Raji (cell line): ENCODE data around the gene TMEM185A.
A peak's percentile ranks its signal among the peaks of the same experiment; 100 is the strongest.

ENCODE experiments used
- POLR2A ChIP-seq: IDR thresholded peaks from 2 replicates; pipeline ENCODE4 v1.6.1; 2011; ENCODE audit warnings: low read depth, low read length, control low read depth; ENCODE audit not compliant: insufficient read depth

Gene TMEM185A

DNA sequence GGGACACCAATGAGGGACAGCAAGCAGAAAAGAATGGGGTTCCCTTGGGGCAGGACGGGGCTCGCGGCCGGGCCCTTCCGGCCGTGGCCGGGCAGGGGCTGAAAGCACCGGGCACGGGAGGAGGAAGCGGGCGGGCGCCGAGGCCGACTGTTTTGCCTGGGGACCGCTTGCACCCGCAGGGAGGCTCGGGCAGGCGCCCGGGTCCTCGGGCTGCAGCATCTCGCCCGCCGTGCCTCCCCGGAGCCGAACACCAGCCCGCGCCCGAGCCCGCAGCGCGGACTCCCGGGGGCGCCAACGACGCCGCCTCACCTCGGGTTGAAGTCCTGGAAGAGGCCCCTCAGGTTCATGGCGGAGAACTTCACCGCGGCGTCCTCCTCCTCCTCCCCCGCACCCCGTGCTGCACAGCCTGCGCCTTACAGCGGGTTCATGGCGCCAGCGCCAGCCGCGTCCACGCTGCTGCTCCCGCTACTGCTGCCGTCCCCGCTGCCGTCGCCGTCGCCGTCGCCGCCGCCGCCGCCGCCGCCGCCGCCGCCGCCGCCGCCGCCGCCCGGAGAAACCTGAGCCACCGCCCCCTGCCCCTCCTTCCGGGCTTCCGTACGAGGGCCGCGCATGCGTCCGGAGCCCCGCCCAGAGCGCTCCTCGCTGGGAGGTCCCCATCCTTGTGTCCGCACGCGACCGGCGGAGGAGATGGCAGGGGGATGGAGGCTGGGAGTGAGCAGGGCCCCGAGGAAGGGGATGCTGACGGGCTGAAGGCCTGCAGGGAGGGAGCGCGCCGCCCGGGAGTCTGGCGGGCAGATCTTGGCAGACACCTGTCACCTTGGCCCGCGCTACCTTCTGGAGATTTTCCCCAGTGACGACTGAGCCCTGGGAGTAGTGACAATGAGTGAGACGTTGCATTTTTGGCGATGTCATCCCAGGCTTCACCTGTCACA, at the start of gene TMEM185A:
Gene TMEM185A (minus strand): TSS at position 559 of the 932 bp plus-strand sequence. CDS start 212 bp downstream, at position 347.
- peak; percentile 78 for TF ChIP-seq POLR2A

DNA sequence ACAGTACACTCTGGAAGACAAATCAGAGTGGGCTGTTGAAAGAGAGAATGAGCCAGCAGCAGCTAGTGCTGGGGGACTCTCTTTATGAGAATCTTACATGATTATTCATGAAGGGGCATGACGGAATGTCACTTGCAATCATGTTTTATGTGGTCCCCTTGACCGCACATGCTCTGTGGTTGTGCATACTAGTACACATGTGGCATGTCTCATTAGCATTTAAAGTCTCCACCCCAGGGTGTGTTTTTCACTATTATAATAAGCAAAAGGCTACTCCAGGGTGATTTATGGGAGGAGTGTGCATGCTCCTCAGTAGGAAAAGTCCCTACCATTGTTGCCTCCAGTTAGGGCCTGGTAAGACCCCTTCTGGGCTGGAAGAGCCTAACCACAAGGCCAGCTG, 49.6 kb upstream of the TMEM185A start:
- no peak for TF ChIP-seq POLR2A

DNA sequence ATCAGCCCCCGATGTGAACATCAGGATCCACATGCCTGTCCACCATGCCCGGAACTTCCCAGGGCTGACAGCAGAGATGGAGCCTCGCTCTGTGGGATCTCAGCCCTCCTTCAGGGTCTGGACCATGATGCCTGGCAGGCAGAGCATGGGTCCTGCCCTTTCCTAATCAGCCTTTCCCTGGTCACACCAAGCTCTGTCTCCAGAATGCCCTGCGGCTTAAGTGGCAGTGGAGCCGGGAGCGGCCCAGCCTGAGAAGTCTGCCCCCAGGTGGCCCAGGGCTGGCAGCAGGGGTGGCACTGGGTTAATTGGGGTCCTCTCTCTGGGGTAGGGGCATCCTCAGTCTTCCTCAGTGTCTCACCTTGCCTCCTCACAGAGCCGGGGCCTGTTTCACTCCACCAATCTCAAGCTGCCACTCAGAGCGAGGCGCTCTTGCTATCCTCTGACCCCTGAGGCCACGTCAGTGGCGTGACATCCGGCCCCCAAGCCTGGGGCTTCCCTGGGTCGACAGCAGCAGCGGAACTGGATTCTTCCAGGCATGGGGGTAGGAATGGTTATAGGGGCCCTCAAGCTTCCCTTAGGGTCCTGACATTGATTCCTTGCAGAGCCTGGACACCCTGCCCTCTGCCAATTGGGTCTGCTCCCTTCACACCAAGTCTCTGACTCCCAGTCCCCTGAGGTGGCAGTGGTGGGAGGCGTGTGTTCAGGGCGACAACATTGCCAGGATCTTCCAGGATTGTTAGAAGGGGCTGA, 20.8 kb upstream of the TMEM185A start:
- TF ChIP-seq POLR2A, result no peak

DNA sequence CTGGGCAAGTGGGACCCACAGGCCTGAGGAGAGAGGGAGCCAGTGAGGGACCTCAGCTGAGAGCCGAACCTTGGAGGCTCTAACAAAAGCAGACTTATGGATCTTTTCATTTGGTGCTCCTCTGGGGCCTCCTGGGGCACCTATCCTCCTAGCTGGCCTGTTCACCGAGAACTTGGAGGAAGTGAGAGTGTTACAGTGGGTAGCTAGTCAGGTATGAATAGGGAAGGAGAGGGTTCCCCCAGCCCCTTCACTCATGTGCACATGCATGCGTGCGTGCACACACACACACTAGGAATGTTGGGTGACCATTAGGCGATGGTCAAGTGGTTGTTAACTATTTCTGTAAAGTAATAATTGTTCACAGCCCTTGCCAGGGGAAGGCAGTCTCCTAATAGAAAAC, 18.6 kb upstream of the TMEM185A start:
- TF ChIP-seq POLR2A, result no peak

DNA sequence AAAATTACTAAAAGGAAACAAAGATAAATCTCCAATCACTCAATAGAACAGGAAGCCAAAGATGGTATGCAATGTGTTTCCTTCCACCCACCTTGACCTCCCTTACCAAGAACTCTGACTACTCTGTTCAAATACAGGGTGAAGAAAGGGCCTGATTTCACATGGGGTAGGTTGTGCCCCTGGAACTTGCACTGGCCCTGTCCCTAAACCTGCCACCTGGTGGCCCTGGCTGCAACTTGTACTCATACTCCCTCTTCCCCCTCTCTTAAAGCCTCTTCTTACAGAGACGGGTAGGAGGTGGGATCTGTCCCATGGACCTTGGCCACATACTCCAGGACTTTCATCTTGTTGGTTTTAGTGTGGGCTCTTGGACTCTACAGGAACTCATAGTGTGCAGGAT, 17.3 kb upstream of the TMEM185A start:
- TF ChIP-seq POLR2A, result no peak

DNA sequence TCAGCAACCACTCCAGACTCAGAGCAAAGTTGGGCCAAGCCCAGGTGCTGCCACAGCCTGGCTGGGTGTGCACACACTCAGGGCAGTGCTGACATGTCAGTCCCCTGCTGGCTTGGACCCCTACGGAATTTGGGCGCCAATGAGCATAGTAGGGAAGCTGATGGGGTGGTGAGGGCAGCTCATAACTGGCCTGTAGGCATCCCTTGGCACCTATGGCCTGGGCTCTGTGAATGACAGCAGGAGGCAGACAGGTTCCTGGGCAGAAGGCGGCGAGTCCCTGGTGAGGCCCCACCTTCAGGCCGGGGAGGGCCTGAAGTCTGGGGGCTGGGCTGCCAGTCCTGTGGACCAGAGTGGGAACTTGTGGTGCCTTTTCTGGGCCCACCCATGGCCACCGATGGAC, 15.9 kb upstream of the TMEM185A start:
- no peak for TF ChIP-seq POLR2A

DNA sequence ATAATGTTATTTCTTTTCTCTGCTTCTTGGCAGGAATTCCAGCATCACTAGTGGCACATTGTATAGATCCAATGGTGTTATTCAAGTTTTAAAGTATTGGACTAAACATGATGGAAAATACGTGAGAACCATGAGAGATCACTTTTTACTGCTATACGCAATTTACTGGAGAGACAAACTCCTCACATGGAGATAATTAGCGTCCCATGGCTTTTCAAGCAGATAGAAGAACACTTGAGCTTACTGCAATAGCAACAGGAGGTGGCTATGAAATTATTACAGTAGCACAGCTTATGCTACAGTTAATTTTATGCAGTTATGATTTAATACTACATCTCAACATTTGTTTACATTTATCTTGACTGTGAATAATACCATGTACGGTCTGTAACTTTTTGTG, 11.9 kb upstream of the TMEM185A start:
- TF ChIP-seq POLR2A, result no peak

DNA sequence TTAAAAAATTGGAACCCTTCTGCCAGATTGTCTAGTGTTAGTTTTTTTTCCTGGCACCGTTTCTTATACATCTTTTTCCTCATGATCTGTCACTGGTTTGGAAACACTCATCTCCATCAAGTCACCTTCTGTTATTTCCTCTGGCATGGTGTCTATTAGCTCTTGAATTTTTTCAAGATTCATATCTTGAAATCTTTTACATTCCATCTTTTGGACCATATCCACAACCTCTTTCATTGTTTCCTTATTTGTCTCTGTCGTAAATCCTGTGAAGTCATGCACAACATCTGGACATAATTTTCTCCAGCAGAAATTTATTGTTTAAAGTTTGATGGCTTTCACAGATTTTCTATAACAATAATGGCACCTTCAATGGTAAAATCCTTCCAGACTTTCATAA, 10.2 kb upstream of the TMEM185A start:
- TF ChIP-seq POLR2A, result no peak

DNA sequence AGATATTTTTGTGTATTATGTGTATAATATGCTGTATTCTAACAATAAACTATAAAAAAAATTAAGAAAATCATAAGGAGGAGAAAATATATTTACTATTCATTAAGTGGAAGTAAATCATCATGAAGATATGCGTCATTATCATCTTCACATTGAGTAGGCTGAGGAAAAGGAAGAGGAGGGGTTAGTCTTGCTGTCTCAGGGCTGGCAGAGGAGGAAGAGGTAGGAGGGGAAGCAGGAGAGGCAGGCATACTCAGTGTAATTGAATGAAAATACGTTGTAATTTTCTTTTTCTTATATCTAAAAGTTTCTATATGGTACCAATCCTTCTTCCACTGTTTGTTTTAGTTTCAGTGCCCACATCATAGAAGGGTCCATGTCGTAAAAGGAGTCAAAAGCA, 9.8 kb upstream of the TMEM185A start:
- no peak for TF ChIP-seq POLR2A

DNA sequence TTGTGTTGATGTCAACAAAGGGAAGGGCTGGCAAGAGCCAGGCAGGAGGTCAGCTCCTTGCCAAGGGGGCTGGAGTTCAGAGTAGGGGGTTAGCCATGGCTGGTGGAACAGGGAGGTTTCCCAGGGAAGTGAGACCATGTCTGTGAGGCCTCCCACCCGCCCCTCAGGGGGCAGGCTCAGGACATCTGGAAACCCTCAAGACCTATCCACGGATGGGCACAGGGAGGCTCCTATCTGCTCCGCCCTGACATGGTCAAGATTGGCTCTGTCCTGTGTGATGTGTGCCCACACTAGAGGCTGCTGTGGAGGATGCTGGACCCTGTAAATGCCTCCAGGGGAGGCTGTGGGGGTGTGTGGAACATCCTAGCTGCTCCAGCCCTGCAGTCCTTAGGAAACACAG, 8.0 kb upstream of the TMEM185A start:
- no peak for TF ChIP-seq POLR2A

DNA sequence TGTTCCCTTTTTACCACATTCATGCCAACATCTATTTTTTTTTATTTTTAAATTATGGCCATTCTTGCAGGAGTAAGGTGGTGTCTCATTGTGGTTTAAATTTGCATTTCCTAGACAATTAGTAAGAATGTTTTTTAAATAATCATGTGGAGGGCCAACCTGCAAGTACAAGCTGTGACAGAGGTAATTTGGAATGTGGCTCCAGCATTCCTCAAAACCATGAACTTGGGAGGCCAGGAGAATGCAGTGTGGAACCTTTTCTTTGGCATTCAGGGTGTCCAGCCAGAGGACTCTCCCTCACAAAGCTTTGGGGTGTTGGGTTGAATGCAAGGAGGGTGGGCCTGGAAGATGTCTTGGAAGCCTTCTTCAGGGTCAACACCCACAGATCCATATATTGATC, 7.3 kb upstream of the TMEM185A start:
- no peak for TF ChIP-seq POLR2A

DNA sequence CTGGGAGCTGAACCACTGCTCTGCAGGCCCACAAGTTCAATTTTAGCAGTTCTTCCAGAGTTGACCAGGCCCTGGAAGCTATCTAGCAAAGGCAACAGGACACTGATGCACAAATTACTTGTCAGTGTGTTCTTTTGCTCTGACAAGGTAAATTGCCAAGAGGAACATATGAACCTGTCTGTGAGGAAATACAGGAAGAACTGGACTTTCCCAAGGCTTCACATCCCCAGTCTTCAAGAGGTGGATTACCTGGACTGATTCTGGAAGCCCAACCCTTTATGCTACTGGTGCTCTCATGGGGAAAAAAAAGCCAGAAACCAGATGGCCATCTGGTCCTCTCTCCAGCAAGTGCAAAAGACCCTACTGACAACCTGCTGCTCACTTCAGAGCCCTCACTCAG, 1.9 kb upstream of the TMEM185A start:
- no peak for TF ChIP-seq POLR2A

DNA sequence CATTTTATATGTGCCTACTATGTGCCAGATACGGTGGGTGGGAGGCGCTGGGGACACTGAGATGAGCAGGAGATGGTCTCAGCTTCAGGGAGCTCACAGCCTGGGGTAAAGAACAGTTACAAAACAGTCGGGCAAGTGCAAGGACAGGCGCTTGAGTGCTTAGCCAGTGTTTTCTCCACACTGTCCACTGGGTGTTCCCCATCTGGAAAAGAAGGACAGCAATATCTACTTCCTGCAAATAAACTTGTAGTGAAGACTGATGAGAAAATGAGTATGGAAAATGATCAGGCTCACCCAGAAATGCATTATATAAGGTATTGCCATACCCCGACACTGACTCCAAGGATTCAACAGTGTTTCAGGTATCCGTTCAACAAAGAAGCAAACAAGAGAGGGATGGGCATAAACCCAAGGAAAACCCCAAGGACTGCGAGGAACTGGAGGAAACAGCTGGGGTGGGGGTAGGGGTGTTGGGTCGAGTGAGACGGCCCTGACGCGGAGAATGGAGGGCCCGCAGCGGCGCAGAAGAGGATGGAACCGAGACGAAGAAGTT, 835 bp downstream of the TMEM185A start:
- no peak for TF ChIP-seq POLR2A

DNA sequence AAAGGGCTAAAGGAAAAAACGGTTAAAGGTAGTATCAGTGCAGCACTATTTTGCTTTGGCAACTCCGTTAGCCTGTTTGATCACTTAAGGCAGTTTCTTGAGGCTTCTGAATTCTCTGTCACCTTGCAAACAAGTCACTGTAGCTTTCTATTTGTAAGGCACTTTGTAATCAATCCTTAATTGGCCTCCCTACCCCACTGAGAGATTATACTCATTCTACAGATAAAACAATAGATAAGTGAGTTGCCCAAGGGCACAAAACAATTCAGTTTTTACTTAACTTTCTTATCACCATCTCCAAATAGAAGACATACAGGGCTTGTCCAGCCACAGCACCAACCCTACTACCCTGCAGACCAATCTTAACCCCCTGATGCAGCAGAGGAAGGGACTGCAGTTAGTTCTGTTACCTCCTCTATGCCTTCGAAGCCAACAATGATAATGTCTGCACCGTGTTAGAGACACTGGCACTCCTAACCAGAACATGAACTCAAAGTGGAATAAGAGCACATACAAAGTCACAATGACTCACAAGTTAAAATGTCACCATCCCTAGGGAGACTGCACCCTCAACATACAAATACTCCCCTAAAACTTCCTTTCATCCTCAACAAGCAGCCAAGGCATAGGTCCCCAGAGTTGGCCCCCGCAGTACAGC, 1.7 kb downstream of the TMEM185A start:
- TF ChIP-seq POLR2A, result no peak

DNA sequence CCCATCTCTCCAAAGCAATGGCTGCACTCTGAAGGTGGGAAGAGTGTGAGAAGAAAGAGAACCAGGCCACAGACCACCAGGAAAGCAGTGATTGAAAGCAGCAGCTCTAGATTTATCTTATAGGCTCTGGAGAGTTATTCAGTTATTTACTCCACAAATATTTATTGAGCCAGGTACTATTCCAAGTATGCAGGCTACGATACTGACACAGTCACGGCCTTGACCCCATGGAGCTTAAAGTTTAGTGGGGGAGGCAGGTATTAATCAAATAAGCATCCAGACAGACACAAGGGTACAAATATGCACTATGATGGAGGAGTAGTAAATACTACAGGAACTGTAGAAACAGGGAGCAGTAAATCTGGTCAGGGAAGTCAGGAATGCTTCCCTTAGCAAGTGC, 2.8 kb downstream of the TMEM185A start:
- no peak for TF ChIP-seq POLR2A
